Measurements from ENCODE around the gene KCND3. TPM values are rescaled to one million over a fixed set of nuclear protein-coding genes. Genes with fewer than 3 reads are reported as not detected.
A peak's percentile ranks its signal among the peaks of the same experiment; 100 is the strongest.

The KCND3 gene
- total RNA-seq, 1 experiment from 2014 or later: not detected

GRCh38 chr1:111867868-111868440, 121.5 kb downstream of the KCND3 start:
- ChIA-PET CTCF (no interaction called here), POLR2A (no interaction called here)
- TF ChIP-seq CTCF (IDR thresholded peaks at IDR 0.05; ENCODE audit: unreplicated experiment): no peak
- no peaks in the 10 kb centered on the region for H3K4me1 Mint-ChIP-seq (ENCODE audit: insufficient read depth, unreplicated experiment)
- H3K36me3 Mint-ChIP-seq (ENCODE audit: insufficient read depth, unreplicated experiment): peaks cover 4% of the 10 kb centered on the region
- no peaks in the 10 kb centered on the region for H3K9me3 Mint-ChIP-seq (ENCODE audit: unreplicated experiment)
- no peak overlapping the region for H3K27ac Mint-ChIP-seq (ENCODE audit: low read depth, unreplicated experiment)
- no peak overlapping the region for H3K4me3 Mint-ChIP-seq (ENCODE audit: unreplicated experiment)
- peaks cover 22% of the 10 kb centered on the region for H3K27me3 Mint-ChIP-seq (ENCODE audit: insufficient read depth, unreplicated experiment)
- no peak for DNase-seq (ENCODE audit: unreplicated experiment)
- no TSS peak for BruUV-seq (replicated peaks)
- intact Hi-C loops (cut with micrococcal nuclease): no loop called here

- BruUV-seq (replicated peaks): no TSS peak
- no peak for TF ChIP-seq CTCF (IDR thresholded peaks at IDR 0.05; ENCODE audit: unreplicated experiment)
- Mint-ChIP-seq H3K4me3 (ENCODE audit: unreplicated experiment) (no peak overlapping the region), H3K27ac (ENCODE audit: low read depth, unreplicated experiment) (no peak overlapping the region), H3K4me1 (ENCODE audit: insufficient read depth, unreplicated experiment) (no peaks in the 10 kb centered on the region), H3K36me3 (ENCODE audit: insufficient read depth, unreplicated experiment) (peaks cover 4% of the 10 kb centered on the region), H3K27me3 (ENCODE audit: insufficient read depth, unreplicated experiment) (peaks cover 38% of the 10 kb centered on the region), H3K9me3 (ENCODE audit: unreplicated experiment) (no peaks in the 10 kb centered on the region)
- CTCF ChIA-PET: no interaction called here
- DNase-seq (ENCODE audit: unreplicated experiment): peak; percentile 14
- intact Hi-C loops (cut with micrococcal nuclease): no loop called here
- POLR2A ChIA-PET: no interaction called here
Measured at GRCh38 chr1:111864862-111865261, 124.6 kb downstream of the KCND3 start.

DNA sequence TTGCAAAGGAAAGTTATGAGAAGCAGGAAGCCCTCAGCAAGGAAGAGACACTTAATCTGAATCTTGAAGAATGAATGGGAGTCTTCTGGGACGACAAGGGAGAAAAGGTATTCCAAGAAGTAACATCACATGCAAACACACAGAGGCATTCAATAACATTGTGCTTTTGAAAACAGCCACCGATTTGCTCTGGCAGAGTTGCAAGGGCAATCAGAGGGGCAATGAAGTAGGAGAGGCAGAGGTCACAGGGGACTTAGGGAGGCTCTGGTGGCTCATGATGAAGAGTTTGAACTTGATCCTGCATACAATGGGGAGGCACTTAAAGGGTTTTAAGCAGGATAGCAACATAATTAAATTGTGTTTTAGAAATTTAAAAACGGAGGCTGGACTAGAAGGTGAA, 126.1 kb downstream of the KCND3 start:
- no peaks in the 10 kb centered on the region for H3K9me3 Mint-ChIP-seq (ENCODE audit: unreplicated experiment)
- H3K4me1 Mint-ChIP-seq (ENCODE audit: insufficient read depth, unreplicated experiment): no peaks in the 10 kb centered on the region
- no TSS peak for BruUV-seq (replicated peaks)
- peaks cover 53% of the 10 kb centered on the region for H3K27me3 Mint-ChIP-seq (ENCODE audit: insufficient read depth, unreplicated experiment)
- DNase-seq (ENCODE audit: unreplicated experiment): no peak
- H3K4me3 Mint-ChIP-seq (ENCODE audit: unreplicated experiment): no peak overlapping the region
- POLR2A ChIA-PET: interaction anchor here (0.6 kb wide), 2 partner anchors 24 to 220 kb away, joined by 3 read pairs; no protein-coding TSS in a partner anchor
- CTCF ChIA-PET: interaction anchor here (0.7 kb wide), 1 partner anchor 155 kb away, joined by 3 read pairs; no protein-coding TSS in a partner anchor
- peaks cover 4% of the 10 kb centered on the region for H3K36me3 Mint-ChIP-seq (ENCODE audit: insufficient read depth, unreplicated experiment)
- intact Hi-C loops (cut with micrococcal nuclease): no loop called here
- no peak overlapping the region for H3K27ac Mint-ChIP-seq (ENCODE audit: low read depth, unreplicated experiment)
- no peak for TF ChIP-seq CTCF (IDR thresholded peaks at IDR 0.05; ENCODE audit: unreplicated experiment)

GRCh38 chr1:111862599-111862998, 126.9 kb downstream of the KCND3 start:
- ChIA-PET POLR2A (interaction anchor here (0.6 kb wide), 1 partner anchor 25 kb away, joined by 3 read pairs; no protein-coding TSS in a partner anchor), CTCF (no interaction called here)
- TF ChIP-seq CTCF (IDR thresholded peaks at IDR 0.05; ENCODE audit: unreplicated experiment): no peak
- no peaks in the 10 kb centered on the region for H3K4me1 Mint-ChIP-seq (ENCODE audit: insufficient read depth, unreplicated experiment)
- intact Hi-C loops (cut with micrococcal nuclease): no loop called here
- H3K9me3 Mint-ChIP-seq (ENCODE audit: unreplicated experiment): no peaks in the 10 kb centered on the region
- DNase-seq (ENCODE audit: unreplicated experiment): no peak
- H3K36me3 Mint-ChIP-seq (ENCODE audit: insufficient read depth, unreplicated experiment): peaks cover 4% of the 10 kb centered on the region
- no TSS peak for BruUV-seq (replicated peaks)
- peaks cover 61% of the 10 kb centered on the region for H3K27me3 Mint-ChIP-seq (ENCODE audit: insufficient read depth, unreplicated experiment)
- no peak overlapping the region for H3K27ac Mint-ChIP-seq (ENCODE audit: low read depth, unreplicated experiment)
- H3K4me3 Mint-ChIP-seq (ENCODE audit: unreplicated experiment): no peak overlapping the region

Measured in MCF 10A (cell line).